SK-N-SH (cell line): ENCODE data around the gene ZNF32. TPM values are rescaled to one million over a fixed set of nuclear protein-coding genes. Genes with fewer than 3 reads are reported as not detected.

Experiments used
- CTCF ChIA-PET: fragments of 300-600, 350-600 bp; formaldehyde crosslinking; extraction: SDS; loops from one replicate; lab custom pipeline; 2021; lab: Yijun Ruan, JAX
- POLR2A ChIA-PET: fragments of 350-600 bp; sonication (Branson Sonifier 250); formaldehyde crosslinking; extraction: SDS; loops from one replicate; lab custom pipeline; 2020; ENCODE audit warnings: antibody characterized with exemption, inconsistent platforms; lab: Yijun Ruan, JAX
- DNase-seq: peaks from one replicate; pipeline ENCODE4 v3.0.0; 2012
- H2AFZ ChIP-seq: fragments of 200-600 bp; sonication (generic); 2 replicates; pipeline ENCODE4 v1.8.1; 2016; ENCODE audit warnings: antibody characterized with exemption, mild to moderate bottlenecking, low read depth
- H3F3A ChIP-seq: fragments of 200-600 bp; sonication (generic); replicated peaks from 2 replicates; pipeline ENCODE3; 2016; ENCODE audit warnings: antibody characterized with exemption, mild to moderate bottlenecking; ENCODE audit not compliant: insufficient read depth
- H3K27ac ChIP-seq, 2 experiments: fragments of 200-500 bp in 1 of 2; fragments of 200-600 bp in 1 of 2; sonication (Bioruptor generic) in 1 of 2; sonication (generic), shearing (Covaris generic) in 1 of 2; 2 replicates each; pipeline versions ENCODE4 v1.5.1 to v1.6.1; 2014 to 2016; ENCODE audit warnings: low read depth in 2 of 2, inconsistent platforms in 1 of 2, low read length in 1 of 2, mild to moderate bottlenecking in 1 of 2, mixed read lengths in 1 of 2
- H3K27me3 ChIP-seq: fragments of 200-600 bp; sonication (generic), shearing (Covaris generic); 2 replicates; pipeline ENCODE4 v1.6.1; 2016; ENCODE audit warnings: mixed run types; ENCODE audit not compliant: insufficient read depth
- H3K36me3 ChIP-seq, 2 experiments: fragments of 200-500 bp in 1 of 2; fragments of 200-600 bp in 1 of 2; sonication (Bioruptor generic) in 1 of 2; sonication (generic) in 1 of 2; replicated peaks in 1 of 2; 2 replicates each; pipeline versions ENCODE3 to v1.5.1; 2014 to 2016; ENCODE audit warnings: low read length in 1 of 2, mild to moderate bottlenecking in 1 of 2; ENCODE audit not compliant: insufficient read depth in 2 of 2, control insufficient read depth in 1 of 2
- H3K4me1 ChIP-seq, 2 experiments: fragments of 200-500 bp in 1 of 2; fragments of 200-600 bp in 1 of 2; sonication (Bioruptor generic) in 1 of 2; sonication (generic), shearing (Covaris generic) in 1 of 2; 2 replicates each; pipeline versions ENCODE4 v1.5.1 to v1.6.1; 2014 to 2016; ENCODE audit warnings: low read depth in 1 of 2, low read length in 1 of 2, mixed run types in 1 of 2; ENCODE audit not compliant: insufficient read depth in 2 of 2, control insufficient read depth in 1 of 2
- H3K4me2 ChIP-seq: fragments of 200-600 bp; sonication (generic), shearing (Covaris generic); 2 replicates; pipeline ENCODE4 v1.6.1; 2017; ENCODE audit warnings: mixed run types
- H3K4me3 ChIP-seq, 2 experiments: fragments of 200-500 bp in 1 of 2; fragments of 200-600 bp in 1 of 2; sonication (Bioruptor generic) in 1 of 2; sonication (generic), shearing (Covaris generic) in 1 of 2; 2 replicates each; pipeline versions ENCODE4 v1.5.1 to v1.8.1; 2014 to 2016; ENCODE audit warnings: low read depth in 2 of 2, inconsistent platforms in 1 of 2, low read length in 1 of 2, mild to moderate bottlenecking in 1 of 2, mixed read lengths in 1 of 2, moderate library complexity in 1 of 2
- H3K79me2 ChIP-seq: fragments of 200-600 bp; sonication (generic); 2 replicates; pipeline ENCODE4 v1.8.1; 2017; ENCODE audit warnings: mild to moderate bottlenecking; ENCODE audit not compliant: insufficient read depth
- H3K9ac ChIP-seq: fragments of 200-600 bp; sonication (generic); 2 replicates; pipeline ENCODE4 v1.6.1; 2017; ENCODE audit warnings: mixed run types
- H3K9me2 ChIP-seq: fragments of 200-600 bp; sonication (generic); 2 replicates; pipeline ENCODE4 v1.6.1; 2017; ENCODE audit warnings: mixed run types
- H3K9me3 ChIP-seq: fragments of 200-600 bp; sonication (generic); 2 replicates; pipeline ENCODE4 v1.6.1; 2017; ENCODE audit warnings: mixed run types, mild to moderate bottlenecking, moderate library complexity
- H4K20me1 ChIP-seq: fragments of 200-600 bp; sonication (generic); 2 replicates; pipeline ENCODE4 v1.6.1; 2017; ENCODE audit warnings: mild to moderate bottlenecking, mixed run types; ENCODE audit not compliant: insufficient read depth
- CTCF ChIP-seq: fragments of 200-600 bp; sonication (generic); IDR thresholded peaks from 2 replicates; pipeline ENCODE4 v1.6.1; 2017; ENCODE audit warnings: antibody characterized with exemption, mild to moderate bottlenecking, moderate library complexity
- EP300 ChIP-seq, 2 experiments: IDR thresholded peaks; 2 replicates each; pipeline versions ENCODE4 v1.4.0 to v1.6.1; 2012; ENCODE audit warnings: borderline replicate concordance in 1 of 2, low read depth in 1 of 2, low read length in 1 of 2
- EZH2phosphoT487 ChIP-seq: fragments of 200-600 bp; sonication (generic); IDR thresholded peaks from 2 replicates; pipeline ENCODE4 v1.6.1; 2017; ENCODE audit warnings: low read depth, mixed run types, mild to moderate bottlenecking, antibody characterized with exemption, moderate library complexity, borderline replicate concordance
- FOSL2 ChIP-seq: IDR thresholded peaks from 2 replicates; pipeline ENCODE4 v1.4.0; 2012; ENCODE audit warnings: low read depth, mild to moderate bottlenecking, moderate library complexity, borderline replicate concordance
- FOXM1 ChIP-seq: IDR thresholded peaks from 2 replicates; pipeline ENCODE4 v1.4.0; 2012; ENCODE audit warnings: low read depth, mild to moderate bottlenecking
- GABPA ChIP-seq: IDR thresholded peaks from 2 replicates; pipeline ENCODE4 v1.4.0; 2012; ENCODE audit warnings: low read depth, mild to moderate bottlenecking
- GATA2 ChIP-seq: sonication (generic); formaldehyde crosslinking; IDR thresholded peaks from 2 replicates; pipeline ENCODE4 v1.5.0; 2020; ENCODE audit warnings: mild to moderate bottlenecking, missing genetic modification reagents
- JUND ChIP-seq: IDR thresholded peaks from 2 replicates; pipeline ENCODE4 v1.4.0; 2012
- MXI1 ChIP-seq: IDR thresholded peaks from 2 replicates; pipeline ENCODE4 v1.6.1; 2012; ENCODE audit warnings: mild to moderate bottlenecking, low read depth, low read length, improper control_type of control experiment
- NFIC ChIP-seq: IDR thresholded peaks from 2 replicates; pipeline ENCODE4 v1.4.0; 2012; ENCODE audit warnings: borderline replicate concordance
- NRF1 ChIP-seq: IDR thresholded peaks from 2 replicates; pipeline ENCODE4 v1.6.1; 2012; ENCODE audit warnings: low read depth, mild to moderate bottlenecking, low read length
- REST ChIP-seq: IDR thresholded peaks from 2 replicates; pipeline ENCODE4 v1.6.1; 2012; ENCODE audit warnings: mild to moderate bottlenecking, low read depth, low read length, moderate library complexity
- RFX5 ChIP-seq: IDR thresholded peaks from 2 replicates; pipeline ENCODE4 v1.6.1; 2012; ENCODE audit warnings: mild to moderate bottlenecking, improper control_type of control experiment, low read length
- RXRA ChIP-seq: IDR thresholded peaks from 2 replicates; pipeline ENCODE4 v1.4.0; 2012; ENCODE audit warnings: low read depth, mild to moderate bottlenecking, borderline replicate concordance
- SIN3A ChIP-seq: IDR thresholded peaks from 2 replicates; pipeline ENCODE4 v1.6.1; 2012; ENCODE audit warnings: low read depth, mild to moderate bottlenecking, low read length, moderate library complexity, borderline replicate concordance
- SMC3 ChIP-seq: IDR thresholded peaks from 2 replicates; pipeline ENCODE4 v1.6.1; 2012; ENCODE audit warnings: low read depth, low read length, improper control_type of control experiment
- TAF1 ChIP-seq: IDR thresholded peaks from 2 replicates; pipeline ENCODE4 v1.6.1; 2012; ENCODE audit warnings: low read depth, mild to moderate bottlenecking, low read length, moderate library complexity, borderline replicate concordance
- TCF12 ChIP-seq: IDR thresholded peaks from 2 replicates; pipeline ENCODE4 v1.4.0; 2012
- USF1 ChIP-seq: IDR thresholded peaks from 2 replicates; pipeline ENCODE4 v1.4.0; 2012; ENCODE audit warnings: low read depth, borderline replicate concordance
- USF2 ChIP-seq: fragments of 150-350 bp; IDR thresholded peaks from 2 replicates; pipeline ENCODE4 v1.6.1; 2017; ENCODE audit warnings: antibody characterized with exemption, low read length, low read depth, borderline replicate concordance
- WGBS: methylation state at CpG from one replicate; pipeline ENCODE4 v1.1.6; 2017; ENCODE audit warnings: low lambda C conversion rate; 5-methylcytosine and 5-hydroxymethylcytosine counted together
- polyA plus RNA-seq, 3 experiments: library from polyadenylated mRNA; depleted of rRNA; stranded (reverse); fragments of >200 nt; gene quantifications; 2 replicates each; pipeline ENCODE4 v1.2.3, GENCODE V29; 2012

ZNF32 gene
- polyA plus RNA-seq, 1 of the 3 experiments (the other 2 are of a cell fraction) = 27.2 TPM

GRCh38 chr10:43687373-43687772 lies 38.7 kb upstream of the ZNF32 start:
- Histone ChIP-seq H3K27me3 (no peaks in the 10 kb centered on the region), H3K9me2 (no peaks in the 10 kb centered on the region), H4K20me1 (no peaks in the 10 kb centered on the region), H3F3A (peaks cover 11% of the 10 kb centered on the region), H3K9ac (no peak overlapping the region), H3K27ac (no peak overlapping the region), H3K4me1 (peaks cover 0 to 10% of the 10 kb centered on the region in 2 experiments; a peak in 1 of 4 replicates), H2AFZ (no peak overlapping the region), H3K9me3 (no peaks in the 10 kb centered on the region), H3K4me3 (no peak overlapping the region), H3K4me2 (no peak overlapping the region), H3K79me2 (no peaks in the 10 kb centered on the region), H3K36me3 (no peaks in the 10 kb centered on the region)
- WGBS = 69% methylated on average over 7 of the region's 7 CpGs
- ChIA-PET POLR2A (no interaction called here), CTCF (interaction anchor here (2.2 to 7.4 kb wide), 2 partner anchors 15 to 624 kb away, joined by 8 to 97 read pairs; no protein-coding TSS in a partner anchor)
- no peak for DNase-seq
- TF ChIP-seq CTCF = no peak

- Histone ChIP-seq H3K27ac (no peak overlapping the region), H3K79me2 (no peaks in the 10 kb centered on the region), H3K27me3 (no peaks in the 10 kb centered on the region), H3K4me1 (peaks cover 0 to 10% of the 10 kb centered on the region in 2 experiments; a peak in 1 of 4 replicates), H3K4me3 (no peak overlapping the region), H3K4me2 (no peak overlapping the region), H3K9ac (no peak overlapping the region), H2AFZ (no peak overlapping the region), H3K9me3 (no peaks in the 10 kb centered on the region), H4K20me1 (no peaks in the 10 kb centered on the region), H3K36me3 (no peaks in the 10 kb centered on the region), H3K9me2 (no peaks in the 10 kb centered on the region), H3F3A (peaks cover 6% of the 10 kb centered on the region)
- WGBS = 54% methylated on average over 5 of the region's 6 CpGs
- ChIA-PET CTCF (interaction anchor here (1.0 to 7.4 kb wide), 6 partner anchors 14 to 1172 kb away, joined by 3 to 97 read pairs (median 6); no protein-coding TSS in a partner anchor), POLR2A (interaction anchor here (0.6 kb wide), 1 partner anchor 419 kb away, joined by 3 read pairs; no protein-coding TSS in a partner anchor)
- no peak for DNase-seq
- TF ChIP-seq EP300 (IDR thresholded peaks at IDR 0.05; ENCODE audit: borderline replicate concordance in 1 of 2, low read depth in 1 of 2, low read length in 1 of 2) (no peak), FOSL2 (no peak), NFIC (no peak), USF2 (no peak), TAF1 (no peak), FOXM1 (no peak), MXI1 (no peak), EZH2phosphoT487 (no peak), REST (no peak), USF1 (no peak), JUND (no peak), RXRA (no peak), SIN3A (no peak), GABPA (no peak), RFX5 (no peak), TCF12 (no peak), NRF1 (no peak), GATA2 (CRISPR knock-in tag) (no peak), SMC3 (no peak)
- TF ChIP-seq, all 33 proteins: peak for 0
These were observed 37.7 kb upstream of the ZNF32 start for GRCh38 chr10:43686414-43686813.
